Erythroblast (primary cell): ENCODE results near the gene WRAP73.
"Not testable (repeated sequence)": the region's sequence is repeated elsewhere in the genome, so short reads cannot be mapped to it uniquely, and the experiment has no call there.

Experiments
- GATA1 ChIP-seq: IDR thresholded peaks from 2 replicates; pipeline ENCODE4 v1.6.1; 2011; ENCODE audit warnings: low read depth, mild to moderate bottlenecking, control low read depth, low read length, moderate library complexity
- POLR2A ChIP-seq: IDR thresholded peaks from 2 replicates; pipeline ENCODE4 v1.6.1; 2011; ENCODE audit warnings: mild to moderate bottlenecking, low read length

DNA sequence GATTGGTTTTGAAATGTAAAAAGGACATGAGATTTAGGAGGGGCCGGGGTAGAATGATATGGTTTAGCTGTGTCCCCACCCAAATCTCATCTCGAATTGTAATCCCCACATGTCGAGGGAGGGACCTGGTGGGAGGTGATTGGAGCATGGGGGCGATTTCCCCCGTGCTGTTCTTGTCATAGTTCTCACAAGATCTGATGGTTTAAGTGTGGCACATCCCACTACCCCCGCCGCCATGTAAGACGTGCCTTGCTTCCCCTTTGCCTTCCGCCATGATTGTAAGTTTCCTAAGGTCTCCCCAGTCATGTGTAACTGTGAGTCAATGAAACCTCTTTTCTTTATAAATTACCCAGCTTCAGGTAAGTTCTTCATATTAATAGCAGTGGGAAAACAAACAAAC lies 27.8 kb downstream of the WRAP73 start:
- not testable (repeated sequence) for TF ChIP-seq POLR2A, GATA1
